B cell (primary cell): ENCODE measurements around the gene LCE1F. TPM values are rescaled to one million over a fixed set of nuclear protein-coding genes. Genes with fewer than 3 reads are reported as not detected.

Experiments
- ATAC-seq: fragments of 200-7000 bp; cut with Tn5 transposase; one replicate; pipeline ENCODE4 v1.10.0; 2021; ENCODE audit warnings: low read depth, mild to moderate bottlenecking, moderate number of reproducible peaks, moderate library complexity
- CTCF ChIA-PET: fragments of 350-600 bp; sonication (Branson Sonifier 250); formaldehyde crosslinking; loops from one replicate; lab custom pipeline; 2021; ENCODE audit warnings: antibody characterized with exemption, inconsistent platforms; lab: Charles Lee
- POLR2A ChIA-PET: fragments of 350-600 bp; sonication (Branson Sonifier 250); formaldehyde crosslinking; loops from one replicate; lab custom pipeline; 2021; ENCODE audit warnings: antibody characterized with exemption; lab: Charles Lee
- DNase-seq: peaks from one replicate; pipeline ENCODE4 v3.0.0; 2013
- H2AFZ ChIP-seq: 2 replicates; pipeline ENCODE4 v1.6.1; 2012; ENCODE audit warnings: mild to moderate bottlenecking, low read depth, low read length; ENCODE audit not compliant: insufficient read depth, poor library complexity, severe bottlenecking
- H3K27ac ChIP-seq, 2 donors: 1 replicate in 1 of 2; 2 replicates in 1 of 2; pipeline ENCODE4 v1.5.1; 2012 to 2013; ENCODE audit warnings: low read length in 2 of 2, mild to moderate bottlenecking in 2 of 2, moderate library complexity in 1 of 2
- H3K27me3 ChIP-seq, 4 experiments: fragments of 200-600 bp in 1 of 4; sonication (generic) in 1 of 4; replicated peaks in 1 of 4; 1 replicate in 2 of 4; 2 replicates in 2 of 4; pipeline versions ENCODE4 v1.6.1 to v1.7.0; 2013 to 2016; ENCODE audit warnings: low read length in 3 of 4, mild to moderate bottlenecking in 2 of 4, mixed read lengths in 1 of 4, moderate library complexity in 1 of 4; ENCODE audit not compliant: insufficient read depth in 4 of 4, control insufficient read depth in 3 of 4; ENCODE audit errors: control extremely low read depth in 1 of 4
- H3K36me3 ChIP-seq, 2 experiments: replicated peaks in 1 of 2; 1 replicate in 1 of 2; 2 replicates in 1 of 2; pipeline versions ENCODE4 v1.6.1 to v1.7.1; 2013; ENCODE audit warnings: low read length in 1 of 2; ENCODE audit not compliant: insufficient read depth in 2 of 2, control insufficient read depth in 1 of 2; ENCODE audit errors: control extremely low read depth in 1 of 2, extremely low read depth in 1 of 2
- H3K4me1 ChIP-seq, 2 donors: fragments of 200-600 bp in 1 of 2; sonication (generic) in 1 of 2; 1 replicate in 1 of 2; 2 replicates in 1 of 2; pipeline versions ENCODE4 v1.5.1 to v1.6.1; 2013 to 2017; ENCODE audit warnings: low read length in 2 of 2; ENCODE audit not compliant: control insufficient read depth in 2 of 2, insufficient read depth in 2 of 2
- H3K4me2 ChIP-seq: replicated peaks from 2 replicates; pipeline ENCODE3; 2012; ENCODE audit warnings: mild to moderate bottlenecking, low read depth, low read length; ENCODE audit not compliant: poor library complexity, severe bottlenecking
- H3K4me3 ChIP-seq, 5 experiments: fragments of 200-600 bp in 1 of 5; sonication (generic) in 1 of 5; 1 replicate in 3 of 5; 2 replicates in 2 of 5; pipeline versions ENCODE4 v1.5.1 to v1.7.0; 2011 to 2016; ENCODE audit warnings: low read length in 4 of 5, mild to moderate bottlenecking in 4 of 5, low read depth in 2 of 5, control low read depth in 1 of 5, moderate library complexity in 1 of 5; ENCODE audit not compliant: insufficient read depth in 1 of 5; ENCODE audit errors: control extremely low read depth in 1 of 5, extremely low read depth in 1 of 5
- H3K79me2 ChIP-seq: fragments of 200-600 bp; sonication (generic); one replicate; pipeline ENCODE4 v1.6.0; 2016; ENCODE audit warnings: low read length; ENCODE audit not compliant: control insufficient read depth, insufficient read depth
- H3K9ac ChIP-seq: fragments of 200-600 bp; sonication (generic); 2 replicates; pipeline ENCODE4 v1.6.1; 2017; ENCODE audit warnings: mild to moderate bottlenecking, low read length, moderate library complexity
- H3K9me3 ChIP-seq, 3 donors: one replicate each; pipeline versions ENCODE4 v1.6.1 to v1.7.1; 2013; ENCODE audit warnings: low read length in 2 of 3; ENCODE audit not compliant: control insufficient read depth in 2 of 3, insufficient read depth in 1 of 3; ENCODE audit errors: control extremely low read depth in 1 of 3
- H4K20me1 ChIP-seq: 2 replicates; pipeline ENCODE4 v1.6.0; 2012; ENCODE audit warnings: mild to moderate bottlenecking, low read length; ENCODE audit not compliant: insufficient read depth, control insufficient read depth, poor library complexity, severe bottlenecking
- H3K27ac Mint-ChIP-seq: one replicate; pipeline ENCODE4 v1.8.0; 2021; ENCODE audit warnings: mixed read lengths
- H3K27me3 Mint-ChIP-seq: one replicate; pipeline ENCODE4 v1.8.0; 2021; ENCODE audit warnings: mixed read lengths
- H3K4me1 Mint-ChIP-seq: one replicate; pipeline ENCODE4 v1.8.0; 2021; ENCODE audit warnings: mixed read lengths
- H3K4me3 Mint-ChIP-seq: one replicate; pipeline ENCODE4 v1.8.0; 2021; ENCODE audit warnings: mixed read lengths
- H3K9me3 Mint-ChIP-seq: one replicate; pipeline ENCODE4 v1.8.0; 2022; ENCODE audit warnings: mixed read lengths; ENCODE audit not compliant: insufficient read depth
- EZH2 ChIP-seq: IDR thresholded peaks from 2 replicates; pipeline ENCODE4 v1.6.1; 2012; ENCODE audit warnings: borderline replicate concordance, low read depth, mild to moderate bottlenecking, moderate library complexity, low read length; ENCODE audit not compliant: insufficient read depth, poor library complexity, severe bottlenecking
- WGBS: methylation state at CpG from one replicate; pipeline ENCODE4 v1.1.5; 2013; ENCODE audit warnings: missing lambda C conversion rate; ENCODE audit not compliant: insufficient coverage; 5-methylcytosine and 5-hydroxymethylcytosine counted together
- intact Hi-C: fragments of 100-400 bp; cut with micrococcal nuclease; formaldehyde crosslinking; loops from one replicate; pipeline ENCODE4 v1.10.0; 2022
- polyA plus RNA-seq: library from polyadenylated mRNA; depleted of rRNA; stranded (reverse); fragments of >200 nt; gene quantifications from 2 replicates; pipeline ENCODE4 v1.2.3, GENCODE V29; 2012
- total RNA-seq, 2 donors: library from RNA; stranded (reverse); fragments of 120-200 nt in 1 of 2; gene quantifications; 1 replicate in 1 of 2; 2 replicates in 1 of 2; pipeline versions ENCODE4 v1.2.3 to v1.2.4, GENCODE V29; 2013 to 2022
- TF ChIP-seq, protein P1 (sequence below): fragments of 200-600 bp; IDR thresholded peaks from one replicate; pipeline ENCODE4 v1.8.0; 2022; ENCODE audit warnings: antibody characterized with exemption, mild to moderate bottlenecking

LCE1F gene
- total and polyA plus RNA-seq, 2 donors (not counting 1 experiment from before 2014, with no cell fraction given), result not detected

DNA sequence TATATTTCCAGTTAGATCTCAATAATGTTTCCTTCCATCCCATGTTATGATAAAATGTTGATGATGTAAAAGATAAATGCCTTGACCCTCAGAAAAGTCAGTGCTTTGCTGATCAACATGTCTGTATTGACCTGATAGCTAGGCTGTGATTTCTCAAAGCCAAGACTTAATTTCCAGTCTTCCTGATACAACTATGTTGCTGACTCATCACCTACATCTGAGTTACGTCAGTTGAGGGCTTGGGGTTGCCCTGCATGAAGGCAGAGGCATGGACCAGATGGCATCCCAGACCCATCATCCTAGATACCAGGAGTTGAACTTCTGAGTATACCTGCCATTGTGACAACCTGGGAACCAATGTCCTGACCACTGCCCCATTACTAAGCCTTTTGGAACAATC, 26.4 kb downstream of the LCE1F start:
- TF ChIP-seq, protein P1, sequence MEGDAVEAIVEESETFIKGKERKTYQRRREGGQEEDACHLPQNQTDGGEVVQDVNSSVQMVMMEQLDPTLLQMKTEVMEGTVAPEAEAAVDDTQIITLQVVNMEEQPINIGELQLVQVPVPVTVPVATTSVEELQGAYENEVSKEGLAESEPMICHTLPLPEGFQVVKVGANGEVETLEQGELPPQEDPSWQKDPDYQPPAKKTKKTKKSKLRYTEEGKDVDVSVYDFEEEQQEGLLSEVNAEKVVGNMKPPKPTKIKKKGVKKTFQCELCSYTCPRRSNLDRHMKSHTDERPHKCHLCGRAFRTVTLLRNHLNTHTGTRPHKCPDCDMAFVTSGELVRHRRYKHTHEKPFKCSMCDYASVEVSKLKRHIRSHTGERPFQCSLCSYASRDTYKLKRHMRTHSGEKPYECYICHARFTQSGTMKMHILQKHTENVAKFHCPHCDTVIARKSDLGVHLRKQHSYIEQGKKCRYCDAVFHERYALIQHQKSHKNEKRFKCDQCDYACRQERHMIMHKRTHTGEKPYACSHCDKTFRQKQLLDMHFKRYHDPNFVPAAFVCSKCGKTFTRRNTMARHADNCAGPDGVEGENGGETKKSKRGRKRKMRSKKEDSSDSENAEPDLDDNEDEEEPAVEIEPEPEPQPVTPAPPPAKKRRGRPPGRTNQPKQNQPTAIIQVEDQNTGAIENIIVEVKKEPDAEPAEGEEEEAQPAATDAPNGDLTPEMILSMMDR, result no peak
- no peak for TF ChIP-seq EZH2
- Histone ChIP-seq H3K27ac (no peak overlapping the region), H3K27me3 (no peaks in the 10 kb centered on the region), H2AFZ (no peak overlapping the region), H4K20me1 (no peaks in the 10 kb centered on the region), H3K4me2 (no peak overlapping the region), H3K4me1 (no peaks in the 10 kb centered on the region), H3K9me3 (peaks cover 0 to 4% (median 0%) of the 10 kb centered on the region in 3 donors), H3K79me2 (no peaks in the 10 kb centered on the region), H3K9ac (no peak overlapping the region), H3K4me3 (no peak overlapping the region), H3K36me3 (no peaks in the 10 kb centered on the region)
- Mint-ChIP-seq H3K27ac (no peak overlapping the region), H3K4me1 (no peaks in the 10 kb centered on the region), H3K27me3 (peaks cover 24% of the 10 kb centered on the region), H3K4me3 (no peak overlapping the region), H3K9me3 (no peaks in the 10 kb centered on the region)
- intact Hi-C loops, result no loop called here
- no CpG with 5 or more reads among the region's 1 CpG for WGBS
- POLR2A ChIA-PET, result no interaction called here
- no peak for DNase-seq
- CTCF ChIA-PET, result no interaction called here
- no peak for ATAC-seq

DNA sequence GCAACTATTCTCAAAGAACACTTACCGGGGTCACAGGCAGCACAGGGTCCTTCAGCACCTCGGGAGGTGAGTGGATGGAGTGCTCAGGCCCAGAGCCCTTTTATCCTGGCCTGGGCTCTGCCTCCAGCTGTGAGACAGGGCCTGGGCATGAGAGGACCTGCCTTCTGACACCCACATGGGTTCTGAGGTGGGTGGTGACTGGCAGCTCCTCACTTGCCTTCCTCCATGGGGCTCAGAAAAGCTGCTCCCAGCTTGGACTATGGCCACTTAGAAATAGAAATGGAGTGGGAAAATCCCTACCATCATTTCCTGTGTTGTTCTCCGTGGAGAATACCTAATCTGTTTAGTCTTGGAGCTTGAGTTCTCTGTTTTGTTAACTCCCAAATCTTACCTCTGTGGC, 31.6 kb downstream of the LCE1F start, which contains the start of gene LCE1C:
LCE1C (minus strand) TSS at position 76 of the 400 bp plus-strand sequence. CDS start 1,173 bp downstream, outside the sequence.
- Histone ChIP-seq H2AFZ (no peak within 1 kb of the TSS), H3K27ac (no peak within 1 kb of the TSS), H3K36me3 (no peaks in the 10 kb centered on the region), H3K9me3 (no peaks in the 10 kb centered on the region), H3K9ac (no peak within 1 kb of the TSS), H3K27me3 (peaks cover 0 to 2% (median 0%) of the 10 kb centered on the region in 4 experiments), H3K79me2 (no peaks in the 10 kb centered on the region), H3K4me3 (no peak within 1 kb of the TSS), H3K4me1 (no peaks in the 10 kb centered on the region), H4K20me1 (no peaks in the 10 kb centered on the region), H3K4me2 (no peak within 1 kb of the TSS)
- H3K27ac Mint-ChIP-seq, result no peak within 1 kb of the TSS
- ATAC-seq, result no peak
- WGBS, result 20% methylated on average over 1 of the region's 3 CpGs
- TF ChIP-seq, protein P1, result no peak
- no peak for TF ChIP-seq EZH2
- ChIA-PET POLR2A (no interaction called here), CTCF (no interaction called here)
- intact Hi-C loops, result no loop called here
- H3K9me3 Mint-ChIP-seq, result no peaks in the 10 kb centered on the region
- H3K27me3 Mint-ChIP-seq, result peaks cover 30% of the 10 kb centered on the region
- H3K4me3 Mint-ChIP-seq, result no peak within 1 kb of the TSS
- H3K4me1 Mint-ChIP-seq, result no peaks in the 10 kb centered on the region
- no peak for DNase-seq
